ENCODE data around the gene GPRIN2.

GPRIN2 gene

GRCh38 chr10:46552526-46553237, 3.8 kb downstream of the GPRIN2 start:
- no peak overlapping the region for H3K9ac ChIP-seq (ENCODE audit: low read depth, low read length)
- H3K27ac ChIP-seq (ENCODE audit: low read length) = no peak overlapping the region
- H3K27me3 ChIP-seq (ENCODE audit: insufficient read depth, low read length) = peaks cover 14% of the 10 kb centered on the region
- peaks cover 43% of the 10 kb centered on the region for H3K36me3 ChIP-seq (ENCODE audit: insufficient read depth, low read depth, low read length)
- H3K4me3 ChIP-seq (ENCODE audit: low read length) = no peak overlapping the region
- peaks cover 6% of the 10 kb centered on the region for H3K4me1 ChIP-seq (ENCODE audit: insufficient read depth, low read length)
- H3K9me3 ChIP-seq (ENCODE audit: insufficient read depth, low read depth, low read length) = no peaks in the 10 kb centered on the region

GRCh38 chr10:46551701-46552525, 4.5 kb downstream of the GPRIN2 start:
- Histone ChIP-seq H3K4me3 (ENCODE audit: low read length) (no peak overlapping the region), H3K27me3 (ENCODE audit: insufficient read depth, low read length) (peaks cover 6% of the 10 kb centered on the region; the same call in 1 of the 2 replicates), H3K9ac (ENCODE audit: low read depth, low read length) (no peak overlapping the region), H3K27ac (ENCODE audit: low read length) (no peak overlapping the region), H3K36me3 (ENCODE audit: insufficient read depth, low read depth, low read length) (peaks cover 43% of the 10 kb centered on the region), H3K4me1 (ENCODE audit: insufficient read depth, low read length) (peaks cover 6% of the 10 kb centered on the region), H3K9me3 (ENCODE audit: insufficient read depth, low read depth, low read length) (no peaks in the 10 kb centered on the region)

- Histone ChIP-seq H3K27ac (ENCODE audit: low read length) (no peak overlapping the region), H3K4me3 (ENCODE audit: low read length) (no peak overlapping the region), H3K4me1 (ENCODE audit: insufficient read depth, low read length) (peaks cover 6% of the 10 kb centered on the region), H3K9ac (ENCODE audit: low read depth, low read length) (no peak overlapping the region), H3K27me3 (ENCODE audit: insufficient read depth, low read length) (peaks cover 6% of the 10 kb centered on the region; the same call in 1 of the 2 replicates), H3K36me3 (ENCODE audit: insufficient read depth, low read depth, low read length) (peaks cover 43% of the 10 kb centered on the region), H3K9me3 (ENCODE audit: insufficient read depth, low read depth, low read length) (no peaks in the 10 kb centered on the region)
Observed at GRCh38 chr10:46550795-46551700, 5.4 kb downstream of the GPRIN2 start.

- Histone ChIP-seq H3K27me3 (ENCODE audit: insufficient read depth, low read length) (peaks cover 2% of the 10 kb centered on the region; the same call in 1 of the 2 replicates), H3K4me3 (ENCODE audit: low read length) (no peak overlapping the region), H3K36me3 (ENCODE audit: insufficient read depth, low read depth, low read length) (peaks cover 43% of the 10 kb centered on the region), H3K9ac (ENCODE audit: low read depth, low read length) (no peak overlapping the region), H3K9me3 (ENCODE audit: insufficient read depth, low read depth, low read length) (no peaks in the 10 kb centered on the region), H3K27ac (ENCODE audit: low read length) (no peak overlapping the region), H3K4me1 (ENCODE audit: insufficient read depth, low read length) (peaks cover under 1% of the 10 kb centered on the region)
Observed at GRCh38 chr10:46550076-46550790, 6.2 kb downstream of the GPRIN2 start.

GRCh38 chr10:46549171-46550075, 7.0 kb downstream of the GPRIN2 start:
- H3K9ac ChIP-seq (ENCODE audit: low read depth, low read length) = no peak overlapping the region
- no peak overlapping the region for H3K4me3 ChIP-seq (ENCODE audit: low read length)
- no peaks in the 10 kb centered on the region for H3K4me1 ChIP-seq (ENCODE audit: insufficient read depth, low read length)
- peaks cover 43% of the 10 kb centered on the region for H3K36me3 ChIP-seq (ENCODE audit: insufficient read depth, low read depth, low read length)
- no peaks in the 10 kb centered on the region for H3K9me3 ChIP-seq (ENCODE audit: insufficient read depth, low read depth, low read length)
- H3K27ac ChIP-seq (ENCODE audit: low read length) = no peak overlapping the region
- H3K27me3 ChIP-seq (ENCODE audit: insufficient read depth, low read length) = no peaks in the 10 kb centered on the region

DNA sequence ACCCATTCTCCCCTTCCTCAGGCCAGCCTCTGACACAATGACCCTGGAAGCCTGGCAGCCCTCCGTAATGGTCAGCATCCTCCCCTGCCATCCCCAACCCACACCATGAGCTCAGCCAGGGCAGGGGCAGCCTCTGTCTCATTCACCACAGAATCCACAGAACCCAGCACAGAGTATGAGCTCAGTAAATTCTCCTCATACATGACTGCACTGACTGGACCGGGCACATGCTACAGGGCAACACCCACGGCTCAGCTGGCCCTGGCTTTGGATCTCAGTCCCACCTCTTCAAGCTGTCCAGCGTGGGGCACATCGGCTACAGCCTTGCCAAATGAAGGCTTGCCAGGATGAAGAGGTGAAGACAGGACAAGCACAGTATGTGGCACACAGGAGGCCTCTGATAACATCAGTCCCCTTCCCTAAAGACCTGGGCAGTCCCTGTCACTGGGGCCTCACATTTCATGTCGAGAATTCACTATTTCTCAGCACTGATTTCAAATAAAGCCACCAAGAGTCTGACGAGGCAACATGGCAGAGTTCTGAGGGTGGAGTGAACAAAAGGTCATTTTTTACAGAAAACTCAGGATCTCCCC, 7.9 kb downstream of the GPRIN2 start:
- H3K27me3 ChIP-seq (ENCODE audit: insufficient read depth, low read length) = no peaks in the 10 kb centered on the region
- no peak overlapping the region for H3K9ac ChIP-seq (ENCODE audit: low read depth, low read length)
- H3K4me3 ChIP-seq (ENCODE audit: low read length) = no peak overlapping the region
- H3K4me1 ChIP-seq (ENCODE audit: insufficient read depth, low read length) = no peaks in the 10 kb centered on the region
- H3K36me3 ChIP-seq (ENCODE audit: insufficient read depth, low read depth, low read length) = peaks cover 38% of the 10 kb centered on the region
- no peak overlapping the region for H3K27ac ChIP-seq (ENCODE audit: low read length)
- no peaks in the 10 kb centered on the region for H3K9me3 ChIP-seq (ENCODE audit: insufficient read depth, low read depth, low read length)

DNA sequence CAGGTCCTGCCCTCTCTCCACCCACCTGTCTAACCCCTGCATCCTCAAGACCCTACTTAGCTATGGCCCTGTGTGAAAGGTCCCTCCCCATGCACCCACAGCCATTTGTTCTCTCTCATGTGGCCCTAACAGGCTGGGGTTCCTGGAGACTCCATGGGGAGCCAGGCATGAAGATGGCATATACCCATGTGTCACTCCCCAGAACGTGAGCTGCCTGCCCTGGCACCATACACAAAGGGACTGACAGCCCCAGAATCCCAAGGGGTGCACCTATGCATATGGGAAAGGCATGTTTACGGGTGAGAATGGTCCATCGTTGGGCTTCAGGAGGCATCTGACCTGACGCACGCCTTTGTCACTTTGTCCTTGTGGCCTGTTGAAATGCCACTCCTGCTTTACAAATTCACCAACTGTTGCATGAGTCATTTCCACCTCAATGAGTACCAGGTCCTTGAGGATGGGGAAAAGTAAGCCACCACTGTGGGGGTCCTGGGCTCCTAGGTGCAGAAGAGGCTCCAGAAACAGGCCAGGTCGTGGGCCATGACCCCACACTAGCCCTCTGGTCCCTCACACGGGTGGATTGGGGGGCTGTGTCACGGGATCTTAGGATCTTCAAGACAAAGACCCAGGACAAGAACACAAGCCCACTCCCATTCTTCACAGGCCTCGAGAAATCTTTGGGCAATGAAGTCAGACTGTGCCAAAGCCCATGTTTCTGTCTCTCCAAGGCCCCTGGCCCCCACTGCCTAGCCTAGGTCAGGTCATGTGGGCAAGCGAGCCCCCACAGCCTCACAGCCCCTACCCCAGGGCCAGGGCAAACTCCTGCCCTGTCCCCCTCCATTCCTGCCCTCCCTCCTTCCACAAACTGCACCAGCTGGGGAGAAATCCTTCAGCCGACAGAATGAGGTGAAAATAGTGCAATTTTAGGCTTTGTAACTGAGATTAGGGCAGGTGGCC, 8.6 kb downstream of the GPRIN2 start:
- H3K9me3 ChIP-seq (ENCODE audit: insufficient read depth, low read depth, low read length) = no peaks in the 10 kb centered on the region
- no peak overlapping the region for H3K9ac ChIP-seq (ENCODE audit: low read depth, low read length)
- peaks cover 30% of the 10 kb centered on the region for H3K36me3 ChIP-seq (ENCODE audit: insufficient read depth, low read depth, low read length)
- no peaks in the 10 kb centered on the region for H3K27me3 ChIP-seq (ENCODE audit: insufficient read depth, low read length)
- H3K4me1 ChIP-seq (ENCODE audit: insufficient read depth, low read length) = peaks cover 2% of the 10 kb centered on the region; the same call in 1 of the 2 replicates
- H3K4me3 ChIP-seq (ENCODE audit: low read length) = no peak overlapping the region
- H3K27ac ChIP-seq (ENCODE audit: low read length) = no peak overlapping the region

DNA sequence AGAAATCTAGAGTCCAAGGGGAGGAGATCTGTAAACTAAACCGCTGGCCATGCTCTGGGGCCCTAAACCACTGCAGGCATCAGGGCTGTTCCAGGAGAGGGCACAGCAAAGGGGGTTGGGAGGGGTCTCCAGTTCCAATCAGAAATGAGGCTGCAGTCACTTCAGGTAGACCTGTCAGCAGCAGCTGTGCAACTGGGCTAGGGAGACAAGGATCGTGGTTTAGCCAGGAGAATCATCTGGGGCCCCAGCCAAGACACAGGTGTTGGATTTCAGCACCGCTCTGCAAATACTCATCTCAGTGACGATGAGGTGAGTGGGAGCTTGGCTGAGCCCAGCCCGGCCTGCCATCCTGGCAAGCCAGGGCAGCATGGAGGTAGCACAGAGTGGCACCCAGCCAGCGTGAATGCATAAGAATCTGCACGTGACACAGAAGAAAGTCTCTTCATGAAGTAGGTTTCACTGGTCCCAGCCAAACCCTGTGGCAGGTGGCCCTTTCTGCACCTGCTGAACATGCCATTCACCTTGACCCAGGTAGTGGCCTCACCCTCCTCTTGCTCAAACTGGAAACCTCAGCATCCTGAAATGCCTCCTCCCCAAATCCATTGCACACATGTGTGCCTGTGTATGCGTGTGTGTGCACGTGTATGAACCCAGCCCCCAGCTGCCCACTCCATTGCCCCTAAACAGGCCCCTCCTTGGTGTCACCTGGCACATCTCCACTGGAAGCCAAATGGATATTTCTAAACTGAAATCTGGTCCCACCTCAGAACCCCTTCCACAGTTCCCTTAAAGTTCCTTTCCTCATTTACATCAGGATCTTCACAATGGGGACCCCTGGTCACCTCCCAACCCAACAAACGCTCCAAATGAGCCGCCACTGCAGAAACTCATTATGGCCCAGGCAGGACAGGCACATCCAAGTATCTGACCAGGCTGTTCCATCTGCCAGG, 9.6 kb downstream of the GPRIN2 start:
- Histone ChIP-seq H3K27me3 (ENCODE audit: insufficient read depth, low read length) (no peaks in the 10 kb centered on the region), H3K4me1 (ENCODE audit: insufficient read depth, low read length) (peaks cover 5% of the 10 kb centered on the region; the same call in 1 of the 2 replicates), H3K27ac (ENCODE audit: low read length) (no peak overlapping the region), H3K9me3 (ENCODE audit: insufficient read depth, low read depth, low read length) (no peaks in the 10 kb centered on the region), H3K9ac (ENCODE audit: low read depth, low read length) (no peak overlapping the region), H3K4me3 (ENCODE audit: low read length) (no peak overlapping the region), H3K36me3 (ENCODE audit: insufficient read depth, low read depth, low read length) (peaks cover 22% of the 10 kb centered on the region)

Data from iPS-20b (cell line).